CD4-positive, alpha-beta T cell treated with Interleukin-12 subunit alpha and Interleukin-12 subunit beta, for 1 hour (primary cell): ENCODE measurements around the gene ASTN2.

Source experiments
- DNase-seq: peaks from one replicate; pipeline ENCODE4 v3.0.0-alpha.2; 2020

The ASTN2 gene

DNA sequence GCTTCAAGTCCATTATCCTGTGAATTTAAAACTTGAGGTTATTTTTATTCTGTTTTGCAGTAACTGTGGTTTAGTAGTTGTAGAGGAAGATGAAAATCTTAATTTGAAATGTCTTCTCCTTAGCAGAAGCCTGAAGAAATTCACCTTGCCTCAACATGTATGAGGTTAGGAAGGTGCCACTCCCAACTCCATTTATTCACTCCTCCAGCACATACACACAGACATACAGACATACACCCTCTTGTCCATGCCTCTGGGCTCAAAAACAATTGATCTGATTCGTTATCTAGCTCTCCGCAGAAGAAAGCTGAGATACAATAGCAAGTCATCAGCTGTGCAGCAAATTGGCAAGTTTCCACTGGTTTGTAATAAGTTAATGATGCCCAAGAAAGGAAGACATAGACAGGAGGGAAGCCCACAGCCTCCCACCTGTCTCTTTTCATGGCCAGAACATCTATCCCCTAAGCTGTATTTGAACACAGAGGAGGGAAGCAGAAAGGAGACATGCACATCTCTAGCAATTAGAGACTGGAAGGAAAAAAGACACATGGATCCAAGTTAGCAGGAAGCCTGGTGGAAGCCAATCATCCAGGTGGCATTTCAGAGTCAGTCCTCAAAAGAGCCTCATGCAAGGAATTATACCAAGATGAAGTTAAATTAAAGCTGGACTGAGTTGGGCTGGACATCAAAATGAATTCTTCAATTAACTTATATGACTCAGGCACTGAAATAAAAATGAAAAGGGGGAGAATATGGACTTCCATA lies 257.9 kb downstream of the ASTN2 start:
- no peak for DNase-seq

GRCh38 chr9:117156144-117156688 lies 258.6 kb downstream of the ASTN2 start:
- no peak for DNase-seq

- no peak for DNase-seq
These were observed 261.8 kb downstream of the ASTN2 start for GRCh38 chr9:117153021-117153420.

DNA sequence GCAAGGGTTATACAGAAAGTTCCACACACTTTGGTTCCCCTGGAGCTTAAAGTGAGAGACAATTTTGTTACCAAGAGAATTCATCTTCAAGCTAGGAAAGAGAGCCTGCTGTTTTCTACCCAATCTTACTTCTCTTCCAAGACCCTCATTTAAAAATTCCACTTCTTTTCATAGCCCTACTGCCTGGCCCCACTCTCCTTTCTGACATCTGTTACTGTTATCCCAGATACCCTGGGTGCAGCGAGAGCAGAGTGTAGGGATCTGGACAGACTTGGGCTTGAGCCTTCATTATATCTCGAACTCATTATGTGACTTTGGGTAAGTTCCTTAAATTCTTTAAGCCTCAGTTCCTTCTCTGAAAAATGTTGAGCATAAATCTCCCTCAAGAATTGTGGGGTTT lies 263.1 kb downstream of the ASTN2 start:
- no peak for DNase-seq

GRCh38 chr9:117149996-117150395 lies 264.9 kb downstream of the ASTN2 start:
- DNase-seq = no peak

DNA sequence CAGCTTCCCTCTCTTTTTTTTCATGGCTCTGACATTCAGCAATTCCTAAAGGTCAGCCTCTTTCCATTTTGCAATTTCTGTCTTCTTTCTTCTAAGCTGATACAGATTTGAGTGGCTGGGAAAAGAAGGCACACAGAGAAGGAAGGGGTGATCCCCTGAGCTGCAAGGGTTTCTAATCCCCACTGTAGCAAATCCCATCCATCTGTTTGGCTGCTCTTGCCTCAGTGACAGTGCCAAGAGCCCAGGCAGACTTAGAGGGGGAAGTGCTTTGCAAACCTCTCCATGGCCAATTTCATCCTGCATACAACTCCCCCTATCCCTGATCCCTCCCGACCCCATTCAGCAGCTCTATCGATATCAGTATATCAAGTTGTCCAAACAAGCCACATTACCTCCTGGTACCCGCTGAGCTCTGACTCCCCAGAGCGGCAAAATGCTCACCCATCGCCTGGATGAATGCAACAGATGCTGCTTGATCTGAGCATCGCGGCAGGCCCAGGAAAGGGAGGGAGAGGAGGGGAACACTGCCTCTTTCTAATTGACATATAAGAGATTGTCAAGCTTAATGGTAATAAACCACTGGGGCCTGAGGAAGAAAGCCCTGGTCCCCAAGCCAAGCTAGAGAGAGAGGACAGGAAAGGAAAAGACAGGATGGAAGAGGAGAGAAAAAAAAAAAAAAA lies 268.9 kb downstream of the ASTN2 start:
- no peak for DNase-seq

DNA sequence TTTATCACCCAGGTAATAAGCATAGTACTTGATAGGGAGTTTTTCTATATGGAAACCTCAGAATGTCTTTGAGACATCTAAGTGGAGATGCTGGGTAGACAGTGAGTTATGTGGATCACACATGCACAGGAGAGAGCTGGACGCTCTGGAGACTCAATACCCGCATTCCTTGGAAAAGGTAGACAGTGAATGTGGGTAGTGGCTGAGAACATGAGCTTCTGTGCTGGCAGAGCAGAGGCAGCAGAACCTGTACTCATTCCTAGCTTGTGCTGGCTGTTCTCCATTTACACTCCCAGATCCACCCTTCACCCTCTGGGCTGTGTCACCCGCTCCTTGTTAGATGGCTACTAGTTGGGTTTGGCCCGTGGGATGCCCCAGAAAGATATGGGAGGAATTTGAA lies 269.8 kb downstream of the ASTN2 start:
- no peak for DNase-seq

- DNase-seq = no peak
These were observed 276.6 kb downstream of the ASTN2 start for GRCh38 chr9:117138231-117138630.

- DNase-seq = no peak
These were observed 278.4 kb downstream of the ASTN2 start for GRCh38 chr9:117136461-117136860.

DNA sequence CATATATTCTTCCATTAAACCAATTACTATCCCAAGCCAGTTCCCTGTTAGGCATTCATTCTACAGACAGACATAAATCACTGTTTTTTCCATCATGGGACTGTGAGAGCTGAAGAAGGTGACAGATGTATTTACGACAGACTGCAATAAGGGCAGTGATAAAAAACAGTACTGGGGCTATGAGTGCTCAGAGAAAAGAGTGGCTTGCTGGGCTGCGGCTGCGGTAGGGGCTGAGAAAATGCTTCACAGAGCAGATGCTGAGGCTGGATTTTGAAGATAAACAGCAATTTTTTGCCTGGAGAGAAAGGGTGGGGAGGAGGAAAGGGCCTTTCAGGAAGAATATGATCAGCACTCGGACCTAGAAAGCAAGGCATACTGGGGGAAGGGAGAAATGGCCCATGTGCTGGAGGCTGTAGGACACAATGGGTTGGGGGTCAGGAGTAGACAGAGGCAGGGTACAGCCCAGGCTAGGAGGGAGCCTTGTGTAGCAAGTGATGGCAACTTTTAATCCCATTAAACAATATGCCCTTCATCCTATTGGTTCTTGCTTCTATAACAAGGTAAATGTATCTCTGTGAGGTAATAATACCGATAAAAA lies 279.3 kb downstream of the ASTN2 start:
- DNase-seq = no peak

- DNase-seq = no peak
These were observed 279.9 kb downstream of the ASTN2 start for GRCh38 chr9:117134826-117135500.

DNA sequence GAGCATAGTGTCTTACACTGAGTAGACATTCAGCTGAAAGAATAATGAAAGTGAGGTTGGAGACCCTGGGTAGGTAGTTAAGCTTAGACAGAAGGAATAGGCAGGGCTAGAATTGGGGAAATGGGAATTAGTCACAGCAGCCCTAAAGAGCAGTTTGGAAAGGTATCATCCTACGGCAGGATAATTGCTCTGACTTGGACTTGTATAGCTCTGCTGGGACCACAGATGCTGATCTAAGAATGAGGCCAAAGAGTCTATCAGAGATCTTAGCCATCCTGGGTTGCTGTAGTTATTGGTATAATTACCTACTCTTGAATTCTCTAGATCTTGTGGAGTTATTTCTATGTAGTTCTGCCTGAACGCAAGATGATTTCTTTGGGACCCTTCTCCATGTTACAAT lies 288.0 kb downstream of the ASTN2 start:
- no peak for DNase-seq

DNA sequence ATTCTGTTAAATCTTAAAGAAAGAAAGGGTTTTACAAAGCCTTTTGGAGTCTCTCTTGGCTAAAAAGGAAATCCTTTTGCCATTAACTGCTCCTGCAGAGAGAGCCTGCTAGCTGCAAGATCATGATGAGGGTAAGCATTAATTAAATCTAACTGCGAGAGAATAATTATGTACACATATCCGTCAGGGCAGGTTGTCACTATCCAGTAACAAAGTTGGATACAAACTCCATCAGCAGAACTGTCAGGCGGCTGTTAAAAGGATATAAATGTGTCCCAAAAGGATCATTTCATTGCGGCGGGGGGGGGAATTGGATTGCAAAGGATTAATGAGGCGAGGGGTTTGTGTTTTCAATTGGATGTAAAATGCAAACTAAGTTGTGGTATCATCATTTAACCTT lies 289.3 kb downstream of the ASTN2 start:
- DNase-seq = no peak

DNA sequence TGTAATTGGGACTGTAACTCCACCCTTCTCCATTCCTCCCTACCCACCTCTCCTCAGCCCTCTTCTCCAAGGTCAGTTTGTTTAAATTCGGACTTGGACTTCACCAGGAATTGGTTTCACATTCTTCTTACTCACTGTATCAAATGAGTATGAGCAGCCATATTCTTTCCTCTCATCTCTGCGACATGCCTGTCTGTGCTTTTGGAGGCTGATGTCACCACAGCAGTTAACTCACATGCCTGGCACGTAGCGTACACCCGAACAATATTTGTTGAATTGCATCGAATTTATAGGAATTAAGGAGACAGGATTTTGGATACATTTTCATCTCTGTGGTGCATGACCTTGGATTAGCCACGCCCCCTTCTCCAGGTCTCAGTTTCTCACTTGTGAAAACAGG lies 291.1 kb downstream of the ASTN2 start:
- DNase-seq = no peak

GRCh38 chr9:117122953-117123352 lies 291.9 kb downstream of the ASTN2 start:
- no peak for DNase-seq

DNA sequence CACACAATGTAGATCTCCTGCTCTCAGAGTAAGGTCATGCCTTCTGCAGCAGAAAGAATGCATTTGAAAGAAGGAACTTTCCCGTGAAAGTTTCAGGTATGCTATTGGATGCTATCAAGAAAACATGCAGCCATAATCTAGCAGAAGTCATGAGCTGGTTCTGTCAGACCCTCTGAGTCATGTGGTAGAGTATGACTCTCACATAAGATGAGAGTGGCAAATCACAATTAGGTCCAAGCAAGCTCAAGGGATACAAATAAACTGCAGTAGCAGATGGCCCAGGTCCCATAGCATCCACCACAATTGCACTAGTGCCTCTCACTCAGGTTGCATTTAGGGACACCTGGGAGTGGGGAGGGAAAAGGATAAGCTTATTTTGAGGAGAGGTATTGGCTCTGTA lies 292.8 kb downstream of the ASTN2 start:
- no peak for DNase-seq

DNA sequence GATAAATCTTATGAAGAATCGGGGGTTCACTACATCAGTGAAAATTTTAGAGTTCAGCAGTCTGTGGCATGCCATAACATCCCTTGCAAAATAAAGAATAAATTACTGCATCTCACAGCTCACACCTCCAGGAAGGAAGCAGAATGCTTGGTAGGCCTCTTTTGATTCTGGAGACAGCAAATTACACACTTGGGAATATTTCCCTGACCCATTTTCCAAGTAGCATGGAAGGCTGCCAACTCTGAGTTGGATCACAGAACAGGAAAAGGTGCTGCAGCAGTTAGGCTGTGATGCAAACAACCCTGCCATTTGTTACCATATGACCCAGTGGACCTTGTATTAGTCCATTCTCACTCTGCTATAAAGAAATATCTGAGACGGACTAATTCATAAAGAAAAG lies 293.5 kb downstream of the ASTN2 start:
- DNase-seq = no peak

- no peak for DNase-seq
These were observed 294.8 kb downstream of the ASTN2 start for GRCh38 chr9:117120061-117120460.

DNA sequence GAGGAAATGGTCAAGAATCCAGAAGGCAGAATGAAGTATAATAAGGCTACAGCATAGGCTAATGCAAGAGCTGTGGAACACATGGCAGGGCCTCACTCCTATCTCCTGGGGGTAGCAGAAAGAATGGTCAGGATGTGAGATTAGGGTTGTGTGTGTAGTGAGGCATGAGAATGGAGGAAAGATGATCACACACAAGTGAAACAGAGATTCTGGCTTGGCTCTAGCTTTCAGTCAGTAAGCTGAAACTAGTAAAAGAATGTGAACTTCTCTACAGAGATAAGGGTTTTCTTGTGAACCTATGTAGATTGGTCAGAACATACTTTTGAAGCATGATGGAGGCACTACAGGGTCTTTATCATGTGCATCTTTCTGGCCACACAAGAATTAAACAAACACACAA lies 298.8 kb downstream of the ASTN2 start:
- no peak for DNase-seq

DNA sequence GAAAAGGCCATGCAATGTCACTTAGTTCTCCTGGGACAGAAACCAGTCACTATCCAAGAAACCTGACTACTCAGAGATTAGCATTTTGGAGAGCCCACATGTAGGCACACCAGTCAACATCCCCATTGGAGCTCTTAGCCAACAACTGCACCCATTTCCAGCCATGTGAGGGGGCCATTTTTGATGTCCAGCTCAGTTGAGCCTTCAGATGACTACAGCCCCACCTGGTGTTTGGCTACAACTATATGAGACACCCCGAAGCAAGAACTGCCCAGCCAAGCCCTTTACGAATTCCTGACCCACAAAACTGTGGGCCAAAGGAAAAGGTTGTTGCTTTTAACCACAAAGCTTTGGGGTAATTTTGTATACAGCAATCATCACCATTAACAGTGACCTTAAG lies 300.1 kb downstream of the ASTN2 start:
- no peak for DNase-seq

- no peak for DNase-seq
These were observed 310.0 kb downstream of the ASTN2 start for GRCh38 chr9:117104716-117105495.

DNA sequence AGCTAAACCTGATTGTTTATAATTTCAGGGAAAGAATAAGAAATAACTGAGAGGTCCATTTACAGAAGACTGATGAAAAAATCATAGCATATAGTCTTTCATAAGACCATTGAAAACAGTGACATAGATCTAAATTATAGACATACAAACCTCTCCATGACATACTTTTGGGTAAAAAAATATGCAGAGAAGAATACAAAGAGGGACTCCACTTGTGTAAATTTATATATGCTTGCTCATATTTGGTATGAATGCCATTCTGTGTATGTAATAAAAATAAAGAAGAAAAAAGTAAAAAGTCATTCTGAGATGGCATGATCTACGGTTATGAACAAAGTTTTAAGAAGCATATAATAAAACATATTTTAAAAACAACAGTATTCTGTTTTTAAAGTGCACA lies 310.7 kb downstream of the ASTN2 start:
- DNase-seq = no peak
